PC-9 (cell line): Measurements from ENCODE around the gene UBE3C. TPM values are rescaled to one million over a fixed set of nuclear protein-coding genes. Genes with fewer than 3 reads are reported as not detected.

ENCODE experiments used
- BruUV-seq: library from RNA; stranded (reverse); fragments of 400-500 nt; replicated peaks from 2 replicates; lab custom pipeline; 2021; lab: Mats Ljungman, UMichigan
- CTCF ChIA-PET: fragments of 300-600 bp; sonication (Branson Sonifier 250); formaldehyde crosslinking; loops from one replicate; lab custom pipeline; 2022; ENCODE audit warnings: antibody characterized with exemption; lab: Charles Lee
- POLR2A ChIA-PET: fragments of 300-600 bp; sonication (Branson Sonifier 250); formaldehyde crosslinking; loops from one replicate; lab custom pipeline; 2022; ENCODE audit warnings: antibody characterized with exemption; ENCODE audit not compliant: unreplicated experiment; lab: Charles Lee
- DNase-seq, 2 experiments: peaks; one replicate each; pipeline versions ENCODE4 v3.0.0 to v3.0.0-alpha.2; 2015 to 2022; ENCODE audit warnings: mixed read lengths in 1 of 2
- H2AFZ ChIP-seq: fragments of 200-600 bp; sonication (generic); 2 replicates; pipeline ENCODE4 v1.8.1; 2017; ENCODE audit warnings: antibody characterized with exemption
- H3F3A ChIP-seq: fragments of 200-600 bp; sonication (generic); 2 replicates; pipeline ENCODE4 v1.8.1; 2017; ENCODE audit warnings: antibody characterized with exemption, mild to moderate bottlenecking, low read depth; ENCODE audit not compliant: insufficient read depth
- H3K27ac ChIP-seq: fragments of 200-600 bp; sonication (generic); 2 replicates; pipeline ENCODE4 v1.6.1; 2016; ENCODE audit warnings: mixed run types
- H3K27me3 ChIP-seq: fragments of 200-600 bp; sonication (generic); 2 replicates; pipeline ENCODE4 v1.6.1; 2016; ENCODE audit warnings: low read depth, mixed run types; ENCODE audit not compliant: insufficient read depth
- H3K36me3 ChIP-seq: fragments of 200-600 bp; sonication (generic); 2 replicates; pipeline ENCODE4 v1.6.1; 2016; ENCODE audit warnings: low read depth, mixed run types
- H3K4me1 ChIP-seq: fragments of 200-600 bp; sonication (generic); replicated peaks from 2 replicates; pipeline ENCODE4 v1.6.1; 2016; ENCODE audit warnings: mixed run types; ENCODE audit not compliant: insufficient read depth
- H3K4me2 ChIP-seq: fragments of 200-600 bp; sonication (generic); 2 replicates; pipeline ENCODE4 v1.6.1; 2017; ENCODE audit warnings: mixed run types
- H3K4me3 ChIP-seq: fragments of 200-600 bp; sonication (generic); 2 replicates; pipeline ENCODE4 v1.6.1; 2016; ENCODE audit warnings: mixed run types
- H3K79me2 ChIP-seq: fragments of 200-600 bp; sonication (generic); 2 replicates; pipeline ENCODE4 v1.6.1; 2017; ENCODE audit warnings: low read depth, mixed run types
- H3K9me2 ChIP-seq: fragments of 200-600 bp; sonication (generic); 2 replicates; pipeline ENCODE4 v1.8.1; 2017; ENCODE audit warnings: mild to moderate bottlenecking; ENCODE audit not compliant: insufficient read depth
- H3K9me3 ChIP-seq: fragments of 200-600 bp; sonication (generic); 2 replicates; pipeline ENCODE4 v1.8.1; 2016; ENCODE audit warnings: low read depth; ENCODE audit not compliant: insufficient read depth
- H4K20me1 ChIP-seq: fragments of 200-600 bp; sonication (generic); 2 replicates; pipeline ENCODE4 v1.8.1; 2017; ENCODE audit not compliant: insufficient read depth
- CTCF ChIP-seq: fragments of 200-600 bp; sonication (generic); conservative IDR thresholded peaks from 2 replicates; pipeline ENCODE4 v1.6.1; 2017; ENCODE audit warnings: mixed run types, antibody characterized with exemption, mild to moderate bottlenecking, moderate library complexity
- EZH2 ChIP-seq: fragments of 200-600 bp; sonication (generic); IDR thresholded peaks from 2 replicates; pipeline ENCODE4 v1.8.0; 2017; ENCODE audit warnings: antibody characterized with exemption, low read depth
- intact Hi-C: fragments of 100-400 bp; cut with micrococcal nuclease; formaldehyde crosslinking; loops from one replicate; pipeline ENCODE4 v1.10.0; 2022; ENCODE audit not compliant: unreplicated experiment
- total RNA-seq: library from RNA; stranded (reverse); gene quantifications from 2 replicates; pipeline ENCODE4 v1.2.3, GENCODE V29; 2021

Gene UBE3C
- total RNA-seq, 1 experiment from 2014 or later = 77.6 TPM

DNA sequence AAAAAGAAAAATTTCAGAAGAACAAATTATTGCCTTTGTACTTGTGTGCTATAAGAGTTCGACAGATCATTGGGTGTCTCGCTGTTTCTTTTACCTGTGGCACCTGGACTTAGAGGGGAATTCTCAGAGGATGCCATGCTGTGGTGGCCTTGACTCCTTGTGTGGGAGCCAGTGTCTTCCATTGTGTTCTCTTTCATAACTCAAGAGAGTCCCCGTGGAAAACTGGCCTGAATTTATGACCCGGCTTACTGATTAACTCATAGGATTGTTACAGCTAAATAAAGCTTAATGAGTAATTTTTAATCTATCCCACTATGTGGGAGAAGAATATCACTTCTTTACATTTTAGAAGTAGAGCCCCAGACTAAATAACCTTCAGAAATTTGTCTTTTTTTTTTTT lies 54.5 kb downstream of the UBE3C start:
- DNase-seq = no peak
- Histone ChIP-seq H3K4me3 (no peak overlapping the region), H3K9me3 (no peaks in the 10 kb centered on the region), H3K9me2 (no peaks in the 10 kb centered on the region), H3K4me1 (no peaks in the 10 kb centered on the region), H3F3A (peaks cover 11% of the 10 kb centered on the region; the same call in 1 of the 2 replicates), H3K27me3 (no peaks in the 10 kb centered on the region), H3K79me2 (no peaks in the 10 kb centered on the region), H3K36me3 (peaks cover 48% of the 10 kb centered on the region), H3K4me2 (no peak overlapping the region), H2AFZ (no peak overlapping the region), H3K27ac (no peak overlapping the region), H4K20me1 (no peaks in the 10 kb centered on the region; the same call in none of the 2 replicates)
- ChIA-PET POLR2A (no interaction called here), CTCF (no interaction called here)
- BruUV-seq = no TSS peak
- TF ChIP-seq EZH2 (no peak), CTCF (no peak)
- intact Hi-C loops = no loop called here

GRCh38 chr7:157194948-157195347 lies 56.2 kb downstream of the UBE3C start:
- H3K9me2 ChIP-seq = no peaks in the 10 kb centered on the region
- H3K27ac ChIP-seq = no peak overlapping the region
- no peak for DNase-seq
- H4K20me1 ChIP-seq = peaks cover 4% of the 10 kb centered on the region
- no peak overlapping the region for H3K4me2 ChIP-seq
- BruUV-seq = no TSS peak
- TF ChIP-seq EZH2 (no peak), CTCF (no peak)
- no peaks in the 10 kb centered on the region for H3K9me3 ChIP-seq
- H3K27me3 ChIP-seq = no peaks in the 10 kb centered on the region
- ChIA-PET CTCF (no interaction called here), POLR2A (no interaction called here)
- H3K36me3 ChIP-seq = peaks cover 53% of the 10 kb centered on the region
- no peaks in the 10 kb centered on the region for H3K4me1 ChIP-seq
- intact Hi-C loops = no loop called here
- peaks cover 15% of the 10 kb centered on the region; the same call in 1 of the 2 replicates for H3F3A ChIP-seq
- H3K79me2 ChIP-seq = no peaks in the 10 kb centered on the region
- H3K4me3 ChIP-seq = no peak overlapping the region
- H2AFZ ChIP-seq = no peak overlapping the region

- ChIA-PET POLR2A (no interaction called here), CTCF (no interaction called here)
- no peak overlapping the region for H2AFZ ChIP-seq
- no peak overlapping the region for H3K27ac ChIP-seq
- DNase-seq = no peak
- peaks cover 15% of the 10 kb centered on the region; the same call in 1 of the 2 replicates for H3F3A ChIP-seq
- H3K36me3 ChIP-seq = peaks cover 47% of the 10 kb centered on the region
- no peaks in the 10 kb centered on the region for H3K4me1 ChIP-seq
- H3K79me2 ChIP-seq = no peaks in the 10 kb centered on the region
- H3K9me3 ChIP-seq = no peaks in the 10 kb centered on the region
- TF ChIP-seq CTCF (no peak), EZH2 (no peak)
- no peaks in the 10 kb centered on the region for H3K9me2 ChIP-seq
- no peak overlapping the region for H3K4me2 ChIP-seq
- intact Hi-C loops = no loop called here
- no peaks in the 10 kb centered on the region for H3K27me3 ChIP-seq
- BruUV-seq = no TSS peak
- no peak overlapping the region for H3K4me3 ChIP-seq
- peaks cover 4% of the 10 kb centered on the region for H4K20me1 ChIP-seq
Measured at GRCh38 chr7:157195868-157196267, 57.1 kb downstream of the UBE3C start.
